Skeletal muscle tissue (tissue), 2 donors: ENCODE results near the gene ZNF468. TPM values are rescaled to one million over a fixed set of nuclear protein-coding genes. Genes with fewer than 3 reads are reported as not detected.

Source experiments
- small RNA-seq: library from RNA; depleted of rRNA; stranded (forward); fragments of <200 nt; gene quantifications from one replicate; pipeline ENCODE3, GENCODE V24; 2014
- total RNA-seq: library from RNA; depleted of rRNA; stranded (reverse); fragments of >200 nt; gene quantifications from one replicate; pipeline ENCODE4 v1.2.3, GENCODE V29; 2014

Gene ZNF468
- total RNA-seq, 1 donor from 2014 or later, result 14.6 TPM

Small RNAs within 50 kb of the gene (small RNA-seq; reads per million reads assigned to genes)
- 0.21 reads per million for gene ZNF320

Other genes starting within 250 kb of the ZNF468 start
- 29.2 TPM for gene ZNF83, start 219.3 kb downstream of the ZNF468 start, total RNA-seq
- gene ZNF611, start 122.6 kb downstream of the ZNF468 start, total RNA-seq, result 9.4 TPM
- gene ZNF600, start 70.8 kb downstream of the ZNF468 start, total RNA-seq, result 2.1 TPM
- 3.1 TPM for gene ZNF28, start 36.0 kb downstream of the ZNF468 start, total RNA-seq
- gene ZNF320, start 40.0 kb upstream of the ZNF468 start, total RNA-seq, result 6.3 TPM
- gene ZNF888, start 65.8 kb upstream of the ZNF468 start, total RNA-seq, result 2.1 TPM
- 6.8 TPM for gene ZNF816, start 105.3 kb upstream of the ZNF468 start, total RNA-seq
- gene ERVV-1, start 156.3 kb upstream of the ZNF468 start, total RNA-seq, result not detected
- gene ERVV-2, start 187.1 kb upstream of the ZNF468 start, total RNA-seq, result not detected
- gene ZNF160, start 245.8 kb upstream of the ZNF468 start, total RNA-seq, result 20.9 TPM